HG02763 (cell line): Measurements from ENCODE around the gene MYBBP1A.

Experiments used
- ATAC-seq: cut with Tn5 transposase; IDR thresholded peaks from one replicate; pipeline ENCODE4 v1.9.1; 2021; ENCODE audit warnings: mild to moderate bottlenecking, moderate library complexity; ENCODE audit not compliant: unreplicated experiment

MYBBP1A gene

GRCh38 chr17:4538236-4539002, 16.8 kb downstream of the MYBBP1A start:
- ATAC-seq = no peak

DNA sequence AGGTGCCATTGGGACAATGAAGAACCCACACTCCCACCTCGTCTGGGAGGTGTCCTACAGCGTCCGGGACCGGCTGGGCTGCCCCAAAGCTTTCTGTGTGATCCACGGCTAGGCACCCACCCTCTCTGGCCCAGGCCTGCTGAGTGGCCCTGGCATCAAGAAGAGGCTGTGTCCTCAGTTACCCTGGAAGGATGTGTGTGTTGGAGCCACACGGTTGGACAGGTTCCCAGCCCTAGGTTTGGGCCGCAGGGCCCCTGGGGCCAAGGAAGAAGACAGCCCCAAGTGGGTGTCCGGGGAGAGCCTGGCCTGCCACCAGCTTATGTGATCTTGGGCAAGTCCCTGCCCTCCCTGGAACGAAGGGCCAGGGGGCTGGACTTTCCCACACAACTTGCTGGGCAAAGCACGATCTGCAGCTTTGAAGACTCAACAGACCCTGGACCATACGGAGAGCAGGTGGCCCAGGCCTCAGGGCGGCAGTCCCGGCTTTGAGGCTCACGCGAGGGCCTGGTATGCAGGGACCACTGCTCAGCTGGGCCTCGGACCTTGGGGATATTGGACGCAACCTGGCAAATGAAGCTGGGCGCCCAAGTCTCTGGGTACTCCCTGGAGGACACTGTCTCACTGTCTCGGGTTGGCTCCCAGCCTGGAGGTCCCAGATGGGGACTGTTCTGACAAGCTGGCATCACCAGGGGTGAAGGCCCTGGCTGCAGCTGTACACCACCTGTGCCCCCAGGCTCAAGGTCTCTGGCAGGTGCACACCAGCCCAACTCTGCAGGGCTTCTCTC, 17.5 kb downstream of the MYBBP1A start:
- no peak for ATAC-seq

GRCh38 chr17:4536742-4537411, 18.3 kb downstream of the MYBBP1A start:
- no peak for ATAC-seq

GRCh38 chr17:4536259-4536741, 18.9 kb downstream of the MYBBP1A start:
- ATAC-seq = no peak

DNA sequence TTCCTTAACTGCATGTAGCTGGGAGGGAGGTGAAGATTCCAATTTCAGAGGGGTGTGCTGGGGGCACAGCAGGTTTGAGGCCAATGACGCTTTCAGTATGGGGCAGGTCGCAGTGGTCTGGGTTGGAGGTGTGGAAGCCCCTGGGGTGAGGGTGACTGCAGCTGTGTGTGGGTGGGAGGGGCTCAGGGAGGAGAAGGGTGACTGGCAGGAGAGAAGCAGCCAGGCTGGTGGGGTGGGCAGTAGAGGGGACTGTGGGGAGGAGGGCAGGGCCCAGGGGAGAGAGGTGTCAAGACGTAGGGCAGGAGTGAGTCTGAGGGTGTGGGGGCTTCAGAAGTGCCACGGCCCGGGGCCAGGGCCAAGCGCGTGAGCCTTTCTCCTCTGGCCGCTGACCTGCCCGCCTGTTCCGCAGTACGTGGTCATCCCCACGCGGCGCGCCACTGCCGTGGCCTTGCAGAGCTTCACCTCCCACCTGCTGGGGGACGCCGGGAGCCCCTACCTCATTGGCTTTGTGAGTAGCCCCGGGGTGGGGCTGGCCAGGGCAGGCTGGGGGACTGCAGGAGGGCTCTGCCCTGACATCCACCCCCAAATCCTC, 19.4 kb downstream of the MYBBP1A start:
- ATAC-seq = no peak

GRCh38 chr17:4534928-4535666, 20.1 kb downstream of the MYBBP1A start:
- ATAC-seq = no peak

- ATAC-seq = no peak
These were observed 20.7 kb downstream of the MYBBP1A start for GRCh38 chr17:4534515-4534914.

- ATAC-seq = no peak
These were observed 21.4 kb downstream of the MYBBP1A start for GRCh38 chr17:4533523-4534504.

DNA sequence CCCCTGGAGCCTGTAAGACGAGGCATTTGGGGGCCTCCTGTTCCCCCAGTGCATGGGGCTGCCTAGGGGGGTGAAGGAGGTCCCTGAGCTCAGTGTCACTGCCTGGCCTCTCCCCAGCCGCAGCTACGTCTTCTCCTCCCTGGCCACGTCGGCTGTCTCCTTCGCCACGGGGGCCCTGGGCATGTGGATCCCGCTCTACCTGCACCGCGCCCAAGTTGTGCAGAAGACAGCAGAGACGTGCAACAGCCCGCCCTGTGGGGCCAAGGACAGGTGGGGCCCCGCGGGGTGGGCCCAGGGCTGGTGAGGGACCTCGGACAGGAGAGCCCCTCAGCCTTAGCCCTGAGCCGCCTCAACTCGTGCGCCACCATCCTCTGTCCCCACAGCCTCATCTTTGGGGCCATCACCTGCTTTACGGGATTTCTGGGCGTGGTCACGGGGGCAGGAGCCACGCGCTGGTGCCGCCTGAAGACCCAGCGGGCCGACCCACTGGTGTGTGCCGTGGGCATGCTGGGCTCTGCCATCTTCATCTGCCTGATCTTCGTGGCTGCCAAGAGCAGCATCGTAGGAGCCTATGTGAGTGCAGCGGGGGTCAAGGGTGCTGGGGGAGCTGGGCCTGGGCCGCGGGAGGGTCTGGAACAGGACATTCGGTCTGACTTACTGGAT, 22.2 kb downstream of the MYBBP1A start:
- no peak for ATAC-seq

- no peak for ATAC-seq
These were observed 23.0 kb downstream of the MYBBP1A start for GRCh38 chr17:4531988-4532736.

DNA sequence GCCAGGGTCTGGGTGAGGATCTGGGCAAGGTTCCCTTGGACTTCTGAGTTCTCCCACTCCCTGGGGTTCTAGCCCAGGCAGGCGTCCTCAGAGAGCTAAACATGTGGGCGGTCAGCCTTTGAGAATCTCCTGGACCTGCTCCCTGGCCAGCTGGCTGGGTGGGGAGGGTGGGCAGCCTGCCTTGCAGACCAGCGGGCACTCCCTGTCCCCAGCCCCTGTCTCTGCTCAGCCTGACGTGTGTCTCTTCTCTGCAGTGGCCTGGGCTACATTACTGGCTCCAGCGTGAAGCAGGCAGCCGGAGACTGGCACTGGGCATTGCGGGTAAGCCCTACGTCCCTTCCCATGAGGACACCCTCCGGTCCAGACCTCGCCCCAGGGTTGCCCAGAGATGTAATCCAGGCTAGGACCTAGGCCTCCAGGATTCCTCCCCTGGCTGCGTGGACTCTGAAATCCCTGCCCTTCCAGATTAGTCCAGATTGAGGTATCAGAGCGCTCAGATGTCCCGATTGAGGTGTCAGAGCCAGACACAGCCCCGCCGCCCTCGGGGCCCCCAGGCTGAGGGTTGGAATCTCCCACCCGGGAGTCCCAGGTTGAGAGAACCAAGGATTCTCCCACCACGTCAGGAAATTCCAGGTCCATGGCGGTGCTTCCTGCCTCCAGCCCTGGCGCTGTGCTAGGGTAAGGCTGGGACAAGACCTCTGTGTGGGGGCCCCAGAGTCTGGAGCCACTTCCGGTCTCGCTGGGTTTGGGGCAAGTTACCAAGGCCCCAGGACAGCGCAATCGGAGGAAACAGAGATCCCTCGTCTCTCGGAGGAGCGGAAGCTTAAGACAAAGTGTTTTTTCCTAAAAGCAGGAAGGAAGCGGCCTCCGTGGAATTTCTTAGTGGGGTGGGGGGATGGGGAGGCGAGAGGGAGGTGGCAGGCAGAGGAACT, 24.1 kb downstream of the MYBBP1A start:
- ATAC-seq = no peak

- ATAC-seq = no peak
These were observed 25.5 kb downstream of the MYBBP1A start for GRCh38 chr17:4529533-4530152.

- no peak for ATAC-seq
These were observed 27.5 kb downstream of the MYBBP1A start for GRCh38 chr17:4527566-4528125.

GRCh38 chr17:4527134-4527533, 28.1 kb downstream of the MYBBP1A start:
- ATAC-seq = no peak

DNA sequence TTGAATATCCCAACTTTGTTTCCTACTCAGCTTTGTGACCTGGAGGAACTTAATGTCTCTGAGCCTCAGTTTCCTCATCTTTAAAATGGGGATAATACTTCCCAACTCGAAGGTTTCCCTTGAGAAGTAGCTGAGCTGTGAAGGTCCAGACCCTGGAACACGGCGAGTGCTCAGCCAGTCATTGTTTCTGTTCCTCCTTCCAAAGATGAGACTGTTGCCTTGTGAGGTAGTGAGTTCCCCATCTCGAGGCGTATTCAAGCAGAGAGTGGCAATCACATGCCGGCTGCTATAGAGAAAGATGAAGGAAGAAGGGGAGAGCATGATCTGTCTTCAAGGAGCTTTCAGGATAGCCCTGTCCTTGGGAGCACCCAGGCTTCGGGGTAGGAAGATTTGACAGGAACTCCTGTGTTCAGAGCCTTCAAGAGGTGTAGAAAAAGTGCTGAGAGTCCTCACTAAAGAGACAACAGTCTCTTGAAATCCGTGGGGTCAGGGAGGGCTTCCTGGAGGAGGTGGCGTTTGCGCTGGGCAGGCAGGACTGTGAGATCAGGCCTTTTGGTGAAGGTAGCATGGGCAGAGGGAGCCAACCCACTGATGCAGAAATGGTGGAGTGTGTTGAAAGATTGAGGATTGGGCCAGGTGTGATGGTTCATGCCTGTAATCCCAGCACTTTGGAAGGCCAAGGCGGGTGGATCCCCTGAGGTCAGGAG, 29.3 kb downstream of the MYBBP1A start:
- no peak for ATAC-seq

GRCh38 chr17:4523946-4524345, 31.2 kb downstream of the MYBBP1A start:
- ATAC-seq = no peak
